PC-3 (cell line): Measurements from ENCODE around the gene NFXL1. TPM values are rescaled to one million over a fixed set of nuclear protein-coding genes. Genes with fewer than 3 reads are reported as not detected.

Experiments
- ATAC-seq: fragments of 200-7000 bp; cut with Tn5 transposase; 2 replicates; pipeline ENCODE4 v1.9.1; 2020; ENCODE audit warnings: mild to moderate bottlenecking, moderate library complexity
- BruUV-seq: library from RNA; stranded (reverse); fragments of 400-500 nt; replicated peaks from 2 replicates; lab custom pipeline; 2021; lab: Mats Ljungman, UMichigan
- CTCF ChIA-PET: fragments of 300-600 bp; sonication (Branson Sonifier 250); formaldehyde crosslinking; loops from one replicate; lab custom pipeline; 2022; ENCODE audit warnings: antibody characterized with exemption; lab: Charles Lee
- POLR2A ChIA-PET: fragments of 300-600 bp; sonication (Branson Sonifier 250); formaldehyde crosslinking; loops from one replicate; lab custom pipeline; 2022; ENCODE audit warnings: antibody characterized with exemption; ENCODE audit not compliant: unreplicated experiment; lab: Charles Lee
- DNase-seq: peaks from one replicate; pipeline ENCODE4 v3.0.0-alpha.2; 2015
- H2AFZ ChIP-seq: fragments of 300-600 bp; sonication (generic); 2 replicates; pipeline ENCODE4 v1.6.0; 2016; ENCODE audit warnings: antibody characterized with exemption, low read length
- H3F3A ChIP-seq: fragments of 300-600 bp; sonication (generic); one replicate; pipeline ENCODE4 v1.6.0; 2017; ENCODE audit warnings: antibody characterized with exemption, low read length, control low read depth, mild to moderate bottlenecking; ENCODE audit not compliant: unreplicated experiment
- H3K27ac ChIP-seq: fragments of 300-600 bp; sonication (generic); 2 replicates; pipeline ENCODE4 v1.5.1; 2016; ENCODE audit warnings: mild to moderate bottlenecking, low read length
- H3K27me3 ChIP-seq: fragments of 300-600 bp; sonication (generic); 2 replicates; pipeline ENCODE4 v1.6.1; 2016; ENCODE audit warnings: low read length, mixed read lengths
- H3K36me3 ChIP-seq: fragments of 300-600 bp; sonication (generic); 2 replicates; pipeline ENCODE4 v1.6.1; 2016; ENCODE audit warnings: low read depth, mixed run types, low read length, mixed read lengths
- H3K4me1 ChIP-seq: fragments of 300-600 bp; sonication (generic); 2 replicates; pipeline ENCODE4 v1.5.1; 2016; ENCODE audit warnings: low read length; ENCODE audit not compliant: insufficient read depth
- H3K4me2 ChIP-seq: fragments of 300-600 bp; sonication (generic); 2 replicates; pipeline ENCODE4 v1.6.0; 2016; ENCODE audit warnings: low read length
- H3K4me3 ChIP-seq: fragments of 300-600 bp; sonication (generic); 2 replicates; pipeline ENCODE4 v1.5.1; 2016; ENCODE audit warnings: mild to moderate bottlenecking, low read length, mixed read lengths
- H3K79me2 ChIP-seq: fragments of 300-600 bp; sonication (generic); 2 replicates; pipeline ENCODE4 v1.6.1; 2017; ENCODE audit warnings: low read length, mixed read lengths
- H3K9ac ChIP-seq: fragments of 300-600 bp; sonication (generic); 2 replicates; pipeline ENCODE4 v1.6.0; 2016; ENCODE audit warnings: mild to moderate bottlenecking, low read length
- H3K9me2 ChIP-seq: fragments of 300-600 bp; sonication (generic); replicated peaks from 2 replicates; pipeline ENCODE4 v1.6.1; 2016; ENCODE audit warnings: mixed run types, low read length, mixed read lengths
- H3K9me3 ChIP-seq: fragments of 300-600 bp; sonication (generic); 2 replicates; pipeline ENCODE4 v1.6.1; 2016; ENCODE audit warnings: low read length, mixed read lengths
- H4K20me1 ChIP-seq: fragments of 300-600 bp; sonication (generic); 2 replicates; pipeline ENCODE4 v1.6.1; 2016; ENCODE audit warnings: low read length, mixed read lengths
- EZH2 ChIP-seq: fragments of 300-600 bp; sonication (generic); IDR thresholded peaks from one replicate; pipeline ENCODE4 v1.6.1; 2017; ENCODE audit warnings: antibody characterized with exemption, mild to moderate bottlenecking, low read length; ENCODE audit not compliant: unreplicated experiment
- EZH2phosphoT487 ChIP-seq: fragments of 300-600 bp; sonication (generic); IDR thresholded peaks from 2 replicates; pipeline ENCODE4 v1.6.1; 2018; ENCODE audit warnings: mild to moderate bottlenecking, antibody characterized with exemption, low read length, borderline replicate concordance
- intact Hi-C: fragments of 100-400 bp; cut with micrococcal nuclease; formaldehyde crosslinking; loops from 2 replicates; pipeline ENCODE4 v1.9.0; 2023
- total RNA-seq: library from RNA; depleted of rRNA; stranded (reverse); fragments of >200 nt; gene quantifications from 2 replicates; pipeline ENCODE4 v1.2.3, GENCODE V29; 2014
- TF ChIP-seq, protein P1 (sequence below): fragments of 300-600 bp; sonication (generic); conservative IDR thresholded peaks from 2 replicates; pipeline ENCODE4 v1.5.1; 2017; ENCODE audit warnings: antibody characterized with exemption, low read depth, mild to moderate bottlenecking, low read length

The NFXL1 gene
- total RNA-seq, 1 experiment from 2014 or later: 14.7 TPM

DNA sequence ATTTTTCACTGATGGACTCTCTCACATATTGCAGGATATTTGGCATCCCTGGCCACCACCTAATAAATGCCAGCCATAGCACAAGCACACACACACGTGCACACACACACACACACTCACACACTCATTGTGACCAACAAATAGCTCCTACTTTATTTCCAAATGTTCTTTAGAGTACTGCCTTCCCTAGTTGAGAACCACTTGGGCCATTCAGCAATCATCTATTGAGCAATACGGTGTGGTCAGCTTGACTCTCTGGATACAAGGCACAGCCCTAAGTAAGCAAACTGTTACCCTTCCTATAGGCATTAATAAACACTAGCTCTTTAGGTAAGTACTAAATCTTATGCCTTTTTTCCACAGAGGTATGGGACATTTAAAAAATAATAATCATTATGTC is 97.6 kb downstream of the NFXL1 start:
- POLR2A ChIA-PET: no interaction called here
- Histone ChIP-seq H3K36me3 (no peaks in the 10 kb centered on the region), H3K9me2 (no peaks in the 10 kb centered on the region), H4K20me1 (no peaks in the 10 kb centered on the region), H2AFZ (no peak overlapping the region), H3K27ac (no peak overlapping the region), H3K9me3 (no peaks in the 10 kb centered on the region), H3F3A (no peaks in the 10 kb centered on the region), H3K4me1 (no peaks in the 10 kb centered on the region), H3K79me2 (no peaks in the 10 kb centered on the region), H3K27me3 (peaks cover 55% of the 10 kb centered on the region), H3K4me3 (no peak overlapping the region), H3K4me2 (no peak overlapping the region), H3K9ac (no peak overlapping the region)
- BruUV-seq: no TSS peak
- intact Hi-C loops: no loop called here
- TF ChIP-seq, protein P1, sequence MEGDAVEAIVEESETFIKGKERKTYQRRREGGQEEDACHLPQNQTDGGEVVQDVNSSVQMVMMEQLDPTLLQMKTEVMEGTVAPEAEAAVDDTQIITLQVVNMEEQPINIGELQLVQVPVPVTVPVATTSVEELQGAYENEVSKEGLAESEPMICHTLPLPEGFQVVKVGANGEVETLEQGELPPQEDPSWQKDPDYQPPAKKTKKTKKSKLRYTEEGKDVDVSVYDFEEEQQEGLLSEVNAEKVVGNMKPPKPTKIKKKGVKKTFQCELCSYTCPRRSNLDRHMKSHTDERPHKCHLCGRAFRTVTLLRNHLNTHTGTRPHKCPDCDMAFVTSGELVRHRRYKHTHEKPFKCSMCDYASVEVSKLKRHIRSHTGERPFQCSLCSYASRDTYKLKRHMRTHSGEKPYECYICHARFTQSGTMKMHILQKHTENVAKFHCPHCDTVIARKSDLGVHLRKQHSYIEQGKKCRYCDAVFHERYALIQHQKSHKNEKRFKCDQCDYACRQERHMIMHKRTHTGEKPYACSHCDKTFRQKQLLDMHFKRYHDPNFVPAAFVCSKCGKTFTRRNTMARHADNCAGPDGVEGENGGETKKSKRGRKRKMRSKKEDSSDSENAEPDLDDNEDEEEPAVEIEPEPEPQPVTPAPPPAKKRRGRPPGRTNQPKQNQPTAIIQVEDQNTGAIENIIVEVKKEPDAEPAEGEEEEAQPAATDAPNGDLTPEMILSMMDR: no peak
- TF ChIP-seq EZH2: no peak
- TF ChIP-seq EZH2phosphoT487: no peak
- DNase-seq (no peak), ATAC-seq (no peak)
- CTCF ChIA-PET: no interaction called here

DNA sequence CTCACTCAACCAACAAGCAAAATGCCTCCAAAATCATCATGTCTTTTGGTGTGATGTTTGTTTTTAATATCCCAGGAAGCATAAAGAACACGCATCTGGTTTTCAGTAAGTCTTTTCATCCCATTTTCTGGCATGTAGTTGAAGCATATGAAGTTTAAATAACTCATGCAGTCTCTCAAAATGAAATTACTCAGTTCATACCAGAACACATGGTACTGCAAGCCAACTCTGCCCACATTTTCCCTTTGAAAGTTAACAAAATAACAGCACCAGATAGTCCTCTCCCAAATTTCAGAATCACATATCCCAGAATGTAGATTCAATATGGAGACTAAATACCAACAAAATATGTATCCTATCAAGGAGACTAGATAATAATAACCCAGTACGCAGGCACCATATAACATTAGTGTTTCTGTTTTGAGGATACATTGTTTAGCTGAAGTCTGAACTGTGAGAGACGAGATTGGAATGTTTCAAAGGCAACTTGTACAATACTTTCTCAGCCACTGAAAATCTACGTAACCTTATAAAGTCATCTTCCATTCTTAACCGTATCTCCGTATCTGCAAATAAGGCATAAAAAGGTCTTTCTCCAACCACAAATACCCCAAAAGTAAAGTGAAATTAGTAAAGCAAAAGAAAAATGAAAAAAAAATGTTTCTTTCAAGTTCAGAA is 99.6 kb downstream of the NFXL1 start:
- intact Hi-C loops: no loop called here
- H3F3A ChIP-seq: no peaks in the 10 kb centered on the region
- no peaks in the 10 kb centered on the region for H3K4me1 ChIP-seq
- CTCF ChIA-PET: no interaction called here
- ATAC-seq: no peak
- H2AFZ ChIP-seq: no peak overlapping the region
- H3K9ac ChIP-seq: no peak overlapping the region
- no peaks in the 10 kb centered on the region for H4K20me1 ChIP-seq
- no peak overlapping the region for H3K4me3 ChIP-seq
- H3K27ac ChIP-seq: no peak overlapping the region
- no peaks in the 10 kb centered on the region for H3K36me3 ChIP-seq
- no peaks in the 10 kb centered on the region for H3K9me2 ChIP-seq
- POLR2A ChIA-PET: no interaction called here
- H3K9me3 ChIP-seq: no peaks in the 10 kb centered on the region
- TF ChIP-seq EZH2phosphoT487 (no peak), EZH2 (no peak)
- TF ChIP-seq, protein P1: no peak
- no peak overlapping the region for H3K4me2 ChIP-seq
- DNase-seq: no peak
- H3K27me3 ChIP-seq: peaks cover 61% of the 10 kb centered on the region
- no peaks in the 10 kb centered on the region for H3K79me2 ChIP-seq
- no TSS peak for BruUV-seq

DNA sequence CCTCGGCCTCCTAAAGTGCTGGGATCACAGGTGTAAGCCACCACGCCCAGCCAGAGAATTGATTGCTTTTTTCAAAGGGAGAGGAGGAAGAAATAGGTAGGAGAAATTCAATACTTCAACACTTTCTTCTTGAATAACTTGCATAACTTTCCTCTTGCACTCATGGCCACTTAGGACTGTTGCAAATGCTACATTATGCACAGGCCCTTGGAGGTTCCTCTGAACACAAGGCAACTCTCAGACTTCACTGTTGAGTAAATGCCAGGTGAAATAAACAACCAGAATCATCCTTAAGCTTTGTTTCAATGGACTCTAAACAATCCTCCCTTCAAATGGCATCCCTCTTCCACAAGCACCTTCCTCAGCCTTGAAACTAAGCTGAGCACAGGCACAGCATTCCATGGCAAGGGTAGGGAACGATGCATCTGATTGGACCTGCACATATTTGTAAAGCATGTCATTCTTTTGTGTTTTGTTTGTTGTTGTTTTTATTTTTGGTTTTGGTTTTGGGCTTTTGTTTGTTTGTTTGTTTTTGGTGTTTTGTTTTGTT is 104.7 kb downstream of the NFXL1 start:
- Histone ChIP-seq H3K27me3 (peaks cover 49% of the 10 kb centered on the region), H3K4me1 (no peaks in the 10 kb centered on the region), H3K27ac (no peak overlapping the region), H3K9me3 (no peaks in the 10 kb centered on the region), H3K4me2 (no peak overlapping the region), H3K9ac (no peak overlapping the region), H3F3A (no peaks in the 10 kb centered on the region), H3K79me2 (no peaks in the 10 kb centered on the region), H3K9me2 (no peaks in the 10 kb centered on the region), H3K4me3 (no peak overlapping the region), H2AFZ (no peak overlapping the region), H4K20me1 (no peaks in the 10 kb centered on the region), H3K36me3 (no peaks in the 10 kb centered on the region)
- ChIA-PET POLR2A (no interaction called here), CTCF (no interaction called here)
- TF ChIP-seq EZH2phosphoT487: no peak
- TF ChIP-seq, protein P1: no peak
- TF ChIP-seq EZH2: no peak
- DNase-seq (no peak), ATAC-seq (no peak)
- no TSS peak for BruUV-seq
- intact Hi-C loops: no loop called here
